HUES6 (cell line): Measurements from ENCODE around the gene SYMPK.

Experiments used
- H3K27ac ChIP-seq: 2 replicates; pipeline ENCODE4 v1.7.0; 2013; ENCODE audit warnings: low read depth, mild to moderate bottlenecking, low read length, inconsistent platforms
- H3K27me3 ChIP-seq: 2 replicates; pipeline ENCODE4 v1.6.1; 2013; ENCODE audit warnings: low read length; ENCODE audit not compliant: control insufficient read depth, insufficient read depth
- H3K36me3 ChIP-seq: 2 replicates; pipeline ENCODE4 v1.6.1; 2013; ENCODE audit warnings: low read length; ENCODE audit not compliant: control insufficient read depth, insufficient read depth
- H3K4me1 ChIP-seq: 2 replicates; pipeline ENCODE4 v1.6.1; 2013; ENCODE audit warnings: low read length; ENCODE audit not compliant: control insufficient read depth, insufficient read depth
- H3K4me3 ChIP-seq: 2 replicates; pipeline ENCODE4 v1.5.1; 2013; ENCODE audit warnings: low read depth, low read length
- H3K9ac ChIP-seq: one replicate; pipeline ENCODE4 v1.6.1; 2013; ENCODE audit warnings: mild to moderate bottlenecking, low read length
- H3K9me3 ChIP-seq: 2 replicates; pipeline ENCODE4 v1.6.1; 2013; ENCODE audit warnings: low read depth, low read length; ENCODE audit not compliant: control insufficient read depth, insufficient read depth

The SYMPK gene

DNA sequence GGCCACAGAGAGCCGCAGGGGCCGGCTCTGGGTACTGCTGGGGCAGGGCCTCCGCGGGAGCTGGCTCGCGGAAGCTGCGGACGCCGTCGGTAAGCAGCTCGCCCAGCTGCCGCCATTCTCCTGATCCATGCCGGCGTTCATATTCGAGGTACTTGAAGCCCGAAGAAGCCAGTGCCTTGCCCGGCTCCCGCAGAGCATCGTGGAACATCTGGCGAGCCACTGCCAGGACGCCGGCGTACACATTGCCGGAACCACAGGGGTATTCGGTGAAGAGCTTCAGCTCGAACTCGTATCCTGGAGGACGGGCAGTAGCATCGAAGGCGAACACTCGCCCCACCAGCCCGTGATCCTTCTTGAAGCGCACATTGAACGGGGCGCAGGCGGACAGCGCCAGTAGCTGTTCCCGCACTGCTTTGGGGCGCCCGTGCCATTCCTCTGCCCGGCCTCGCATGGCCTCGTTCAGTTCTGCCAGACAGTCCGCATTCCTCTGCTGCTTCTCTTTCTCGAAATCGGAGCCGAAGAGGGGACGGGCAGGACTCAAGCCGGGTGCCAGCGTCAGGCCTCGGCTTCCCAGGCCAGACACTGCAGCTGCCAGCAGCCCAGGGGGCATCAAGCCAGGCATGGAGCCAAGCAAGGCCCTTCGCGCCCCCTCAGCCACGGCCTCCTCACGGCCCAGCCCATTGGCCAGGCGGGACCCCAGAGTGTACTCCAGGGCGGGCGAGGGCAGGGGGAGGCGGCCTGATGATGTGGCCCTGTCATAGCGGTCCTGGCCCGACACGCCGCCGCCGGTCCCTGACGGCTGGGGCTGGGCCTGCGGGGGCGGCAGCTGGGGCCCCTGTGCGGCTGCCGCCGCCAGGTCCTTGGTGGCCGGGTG lies 22.0 kb upstream of the SYMPK start:
- Histone ChIP-seq H3K36me3 (no peaks in the 10 kb centered on the region), H3K9ac (peak overlapping the region; percentile 85), H3K27me3 (no peaks in the 10 kb centered on the region), H3K4me1 (peaks cover 37% of the 10 kb centered on the region), H3K9me3 (no peaks in the 10 kb centered on the region), H3K4me3 (peak overlapping the region; percentile 90), H3K27ac (0 out of 2 replicates have a peak overlapping the region, but pooled peaks have one; percentile 59)

DNA sequence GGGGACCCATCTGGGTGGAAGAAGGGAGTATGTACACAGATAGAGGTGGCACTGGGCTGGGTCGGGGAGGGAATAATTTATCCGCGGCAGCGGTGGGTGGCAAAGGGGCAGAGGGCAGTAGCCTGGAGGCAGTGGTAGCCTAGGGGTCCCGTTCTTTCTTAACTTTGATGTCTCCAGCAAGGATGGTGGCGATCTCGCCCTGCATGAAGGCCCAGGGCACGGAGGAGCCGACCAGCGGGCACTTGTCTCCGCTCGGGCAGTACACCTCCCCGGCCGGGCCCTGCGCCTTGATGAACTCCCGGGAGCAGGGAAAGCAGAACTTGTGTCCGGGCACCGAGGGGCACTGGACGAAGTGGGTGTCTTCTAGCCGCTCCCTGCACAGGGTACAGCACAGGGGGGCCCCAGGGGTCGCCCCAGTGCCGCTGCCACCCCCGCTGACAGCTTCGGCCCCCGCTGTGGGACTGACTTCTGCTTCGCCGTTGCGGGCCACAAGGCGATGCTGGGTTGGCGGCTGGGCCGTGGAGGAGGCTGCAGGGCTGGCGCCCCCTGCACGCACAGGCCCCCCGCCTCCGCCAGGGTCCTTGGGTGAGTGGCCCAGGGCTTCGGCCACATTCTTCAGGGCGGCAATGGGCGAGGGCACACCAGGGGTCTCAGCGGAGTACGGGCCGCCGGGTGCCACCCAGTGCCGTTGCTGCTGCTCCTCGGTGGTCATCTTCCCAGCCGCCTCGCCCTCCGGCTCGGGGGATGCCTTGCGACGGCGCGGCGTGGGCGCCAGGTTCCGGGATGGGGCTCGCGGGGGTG lies 21.1 kb upstream of the SYMPK start:
- Histone ChIP-seq H3K4me1 (peaks cover 37% of the 10 kb centered on the region), H3K9ac (no peak overlapping the region), H3K27me3 (no peaks in the 10 kb centered on the region), H3K4me3 (peak overlapping the region; percentile 13; the same call in 1 of the 2 replicates), H3K36me3 (no peaks in the 10 kb centered on the region), H3K27ac (no peak overlapping the region), H3K9me3 (no peaks in the 10 kb centered on the region)

DNA sequence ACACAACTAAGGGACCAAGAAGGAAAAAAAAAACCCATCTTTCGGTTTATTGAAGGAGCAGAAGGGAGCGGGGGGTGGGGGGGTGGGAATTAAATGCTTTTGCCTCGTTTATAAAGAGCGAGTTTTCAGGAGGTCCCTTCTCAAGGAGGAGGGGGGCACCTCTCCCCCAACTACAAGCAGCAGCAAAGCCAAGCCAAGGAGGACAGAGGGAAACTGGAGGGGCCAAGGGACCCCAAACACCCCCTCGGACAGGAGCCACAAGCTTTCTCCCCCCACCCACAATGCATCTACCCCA lies 20.6 kb upstream of the SYMPK start:
- Histone ChIP-seq H3K36me3 (no peaks in the 10 kb centered on the region), H3K4me3 (peak overlapping the region; percentile 13; the same call in 1 of the 2 replicates), H3K27me3 (no peaks in the 10 kb centered on the region), H3K4me1 (peaks cover 37% of the 10 kb centered on the region), H3K9ac (no peak overlapping the region), H3K27ac (no peak overlapping the region), H3K9me3 (no peaks in the 10 kb centered on the region)

DNA sequence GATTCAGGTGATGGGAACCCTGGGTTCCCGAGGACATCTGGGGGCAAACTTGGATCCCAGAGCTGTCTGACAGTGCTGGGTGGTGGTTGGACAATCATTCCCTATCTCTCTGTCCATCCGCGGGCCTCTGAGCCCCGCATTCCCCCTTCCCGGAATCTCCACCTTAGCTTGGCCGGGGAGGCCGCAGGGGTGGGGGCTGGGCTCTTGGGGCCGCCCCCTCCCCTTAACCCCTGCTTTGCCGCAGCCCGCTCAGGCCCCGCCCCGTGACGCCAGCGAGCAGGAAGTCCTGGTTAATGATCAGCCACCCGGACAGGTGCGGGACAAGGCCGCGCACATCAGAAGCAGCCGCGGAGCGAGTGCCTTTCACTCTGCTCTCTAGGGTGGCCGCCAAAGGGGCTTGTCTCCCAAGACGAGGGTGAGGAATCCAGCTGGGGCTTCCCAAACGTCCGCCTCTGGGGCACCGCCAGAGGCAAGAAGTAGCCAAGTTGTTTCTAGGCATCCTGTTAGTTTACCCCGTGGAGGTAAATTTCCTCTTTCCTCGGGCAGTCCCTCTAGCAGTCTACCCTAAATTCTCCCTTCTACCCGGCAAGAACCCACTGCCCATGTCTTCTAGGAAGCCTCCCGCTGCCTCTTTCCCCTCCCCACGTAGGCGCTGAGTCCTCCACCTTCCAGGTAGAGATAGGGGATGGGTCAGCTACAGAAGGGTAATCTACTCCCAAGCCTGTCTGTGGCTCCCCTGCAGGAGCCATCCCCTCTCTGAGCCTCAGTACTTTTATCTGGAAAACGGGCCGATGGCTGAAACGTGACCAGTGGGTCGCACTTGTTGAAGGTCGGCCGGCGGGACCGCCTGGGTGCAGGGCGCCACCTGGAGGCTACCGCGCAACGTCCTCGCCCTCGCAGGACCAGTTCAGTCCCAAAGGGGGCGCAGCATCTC lies 20.0 kb upstream of the SYMPK start:
- peak overlapping the region; percentile 82; the same call in 1 of the 2 replicates for H3K27ac ChIP-seq
- peak overlapping the region; percentile 64 for H3K4me3 ChIP-seq
- H3K4me1 ChIP-seq: peaks cover 37% of the 10 kb centered on the region
- no peaks in the 10 kb centered on the region for H3K9me3 ChIP-seq
- H3K27me3 ChIP-seq: no peaks in the 10 kb centered on the region
- H3K9ac ChIP-seq: peak overlapping the region; percentile 70
- no peaks in the 10 kb centered on the region for H3K36me3 ChIP-seq

DNA sequence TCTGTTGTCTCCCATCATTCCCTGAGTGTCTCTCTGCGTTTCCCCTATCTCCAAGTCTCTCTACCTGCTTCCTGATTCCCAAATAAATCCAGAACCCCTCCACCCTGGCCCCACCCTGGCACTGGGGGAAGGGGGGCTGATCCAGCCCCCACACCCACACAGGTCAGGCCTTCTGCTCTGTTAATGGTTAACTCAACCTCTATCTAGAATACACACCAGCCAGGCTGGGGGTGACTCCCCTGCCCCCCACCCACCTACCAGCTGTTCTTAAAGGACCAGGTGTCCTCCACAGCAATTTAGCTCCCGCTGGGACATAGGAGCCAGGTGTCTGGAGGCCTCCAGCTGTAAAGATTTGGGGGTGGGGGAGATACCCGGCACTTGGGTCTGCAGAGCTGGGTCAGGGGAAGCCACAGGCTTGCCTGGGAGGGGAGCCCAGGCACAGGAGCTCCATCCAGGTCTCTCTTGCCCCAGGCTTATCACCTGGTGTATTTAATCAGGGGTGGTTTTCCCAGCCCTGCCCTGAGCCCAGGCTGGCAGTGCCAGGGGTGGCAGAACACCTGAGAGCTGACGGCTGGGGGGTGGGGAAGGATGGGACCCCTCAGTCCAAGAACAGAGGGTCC lies 19.1 kb upstream of the SYMPK start:
- H3K27ac ChIP-seq: peak overlapping the region; percentile 82
- no peaks in the 10 kb centered on the region for H3K9me3 ChIP-seq
- H3K4me1 ChIP-seq: peaks cover 37% of the 10 kb centered on the region
- H3K36me3 ChIP-seq: no peaks in the 10 kb centered on the region
- peak overlapping the region; percentile 64 for H3K4me3 ChIP-seq
- no peaks in the 10 kb centered on the region for H3K27me3 ChIP-seq
- H3K9ac ChIP-seq: peak overlapping the region; percentile 70

DNA sequence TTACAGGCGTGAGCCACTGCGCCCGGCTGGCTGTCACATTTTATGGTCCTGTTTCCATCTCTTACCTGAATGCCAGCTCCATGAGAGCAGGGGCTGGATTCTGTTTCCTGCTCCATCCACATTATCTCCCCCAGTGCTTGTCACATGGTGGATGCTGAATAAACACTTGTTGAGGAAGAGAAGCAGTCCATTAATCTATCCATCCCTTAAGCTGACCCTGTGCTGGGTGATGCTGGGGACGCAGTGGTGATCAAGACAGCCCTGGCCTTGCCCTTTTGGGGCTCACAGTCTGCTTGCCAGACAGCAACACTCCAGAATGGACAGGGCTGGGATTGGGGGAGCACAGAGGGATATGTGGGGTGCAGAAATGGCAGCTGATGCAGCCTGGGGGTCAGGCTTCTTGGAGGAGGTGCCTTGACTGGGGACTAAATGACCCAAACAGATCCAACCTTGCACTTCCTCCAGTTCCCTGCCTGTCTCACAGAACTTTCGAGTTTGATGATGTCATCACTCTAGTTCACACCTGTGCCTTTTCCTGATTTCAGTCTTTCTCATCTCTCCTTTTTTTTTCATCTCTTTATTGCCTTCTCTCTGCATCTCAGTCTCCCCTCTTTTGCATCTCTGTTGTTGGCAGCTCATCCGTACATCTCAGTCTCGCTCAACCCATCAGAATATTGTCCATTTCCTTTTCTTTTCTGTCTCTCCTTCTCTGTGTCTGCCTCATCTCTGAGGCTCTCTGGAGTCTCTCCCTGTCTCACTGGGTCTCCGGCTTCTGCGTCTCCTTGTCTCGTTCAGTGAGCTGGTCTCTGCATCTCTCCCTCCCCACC lies 18.3 kb upstream of the SYMPK start:
- Histone ChIP-seq H3K9me3 (no peaks in the 10 kb centered on the region), H3K4me1 (peaks cover 38% of the 10 kb centered on the region), H3K4me3 (peak overlapping the region; percentile 64; the same call in 1 of the 2 replicates), H3K9ac (no peak overlapping the region), H3K36me3 (no peaks in the 10 kb centered on the region), H3K27ac (0 out of 2 replicates have a peak overlapping the region, but pooled peaks have one; percentile 4), H3K27me3 (no peaks in the 10 kb centered on the region)

DNA sequence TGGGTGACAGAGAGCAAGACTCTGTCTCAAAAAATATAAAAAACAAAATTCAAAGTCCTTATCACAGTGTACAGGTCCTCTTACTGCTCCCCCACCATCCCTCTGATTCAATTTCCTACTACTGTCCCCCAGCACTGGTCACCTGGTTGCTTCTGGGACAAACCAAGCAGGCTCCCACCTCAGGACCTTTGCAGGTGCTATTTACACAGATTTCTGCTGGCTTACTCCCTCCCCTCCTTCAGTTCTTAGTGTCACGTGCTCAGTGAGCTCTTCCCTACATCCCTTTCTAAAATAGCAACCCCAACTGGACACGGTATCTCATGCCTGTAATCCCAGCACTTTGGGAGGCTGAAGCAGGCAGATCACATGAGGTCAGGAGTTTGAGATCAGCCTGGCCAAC lies 17.0 kb upstream of the SYMPK start:
- no peak overlapping the region for H3K27ac ChIP-seq
- H3K27me3 ChIP-seq: no peaks in the 10 kb centered on the region
- peaks cover 46% of the 10 kb centered on the region for H3K4me1 ChIP-seq
- H3K36me3 ChIP-seq: no peaks in the 10 kb centered on the region
- H3K9ac ChIP-seq: no peak overlapping the region
- H3K4me3 ChIP-seq: no peak overlapping the region
- H3K9me3 ChIP-seq: no peaks in the 10 kb centered on the region

- H3K9ac ChIP-seq: no peak overlapping the region
- no peak overlapping the region for H3K4me3 ChIP-seq
- no peaks in the 10 kb centered on the region for H3K27me3 ChIP-seq
- H3K36me3 ChIP-seq: no peaks in the 10 kb centered on the region
- no peak overlapping the region for H3K27ac ChIP-seq
- peaks cover 43% of the 10 kb centered on the region for H3K4me1 ChIP-seq
- H3K9me3 ChIP-seq: no peaks in the 10 kb centered on the region
Observed at GRCh38 chr19:45879055-45879454, 16.1 kb upstream of the SYMPK start.

DNA sequence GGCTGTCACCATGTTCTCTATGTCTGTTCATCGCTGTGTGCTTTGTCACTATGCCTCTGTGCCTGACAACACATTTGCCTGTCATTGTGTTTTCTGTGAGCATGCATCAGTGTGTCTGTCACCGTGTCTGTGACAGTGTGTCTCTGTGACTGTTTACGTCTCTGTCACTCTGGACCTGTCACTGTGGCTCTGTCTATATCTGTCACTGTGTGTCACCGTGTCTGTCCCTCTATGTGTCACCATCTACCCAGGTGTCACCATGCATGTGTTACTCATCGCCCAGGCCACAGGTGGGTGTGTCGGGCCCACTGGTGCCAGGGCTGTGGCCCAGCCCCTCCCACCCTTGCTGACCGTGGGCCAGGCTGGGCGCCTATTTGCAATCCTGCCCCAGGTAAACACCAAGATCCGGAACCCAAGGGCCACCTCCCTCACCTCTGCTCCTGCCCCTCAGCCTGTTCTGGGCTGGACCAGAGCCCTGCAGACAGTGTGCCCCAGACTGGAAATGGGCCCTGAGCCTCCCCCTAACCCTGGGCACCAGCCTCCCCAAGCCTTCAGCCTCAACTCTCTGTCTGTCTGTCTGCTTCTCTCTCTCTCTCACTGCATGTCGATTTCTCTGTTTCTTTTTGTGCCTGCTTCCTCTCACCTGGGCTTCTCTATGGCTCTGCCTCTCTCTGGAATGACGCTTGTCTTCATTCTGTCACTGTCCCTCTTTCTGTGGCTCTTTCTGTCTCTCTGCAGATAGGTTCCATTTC lies 15.3 kb upstream of the SYMPK start:
- Histone ChIP-seq H3K36me3 (peaks cover 2% of the 10 kb centered on the region; the same call in 1 of the 2 replicates), H3K9me3 (no peaks in the 10 kb centered on the region), H3K4me3 (no peak overlapping the region), H3K27me3 (no peaks in the 10 kb centered on the region), H3K4me1 (peaks cover 40% of the 10 kb centered on the region), H3K27ac (no peak overlapping the region), H3K9ac (no peak overlapping the region)
